ENCODE data around the gene C1QB. TPM values are rescaled to one million over a fixed set of nuclear protein-coding genes. Genes with fewer than 3 reads are reported as not detected.
A peak's percentile ranks its signal among the peaks of the same experiment; 100 is the strongest.

The C1QB gene
- polyA plus RNA-seq, 3 donors: 3.9 to 15.4 (median 6.4) TPM

DNA sequence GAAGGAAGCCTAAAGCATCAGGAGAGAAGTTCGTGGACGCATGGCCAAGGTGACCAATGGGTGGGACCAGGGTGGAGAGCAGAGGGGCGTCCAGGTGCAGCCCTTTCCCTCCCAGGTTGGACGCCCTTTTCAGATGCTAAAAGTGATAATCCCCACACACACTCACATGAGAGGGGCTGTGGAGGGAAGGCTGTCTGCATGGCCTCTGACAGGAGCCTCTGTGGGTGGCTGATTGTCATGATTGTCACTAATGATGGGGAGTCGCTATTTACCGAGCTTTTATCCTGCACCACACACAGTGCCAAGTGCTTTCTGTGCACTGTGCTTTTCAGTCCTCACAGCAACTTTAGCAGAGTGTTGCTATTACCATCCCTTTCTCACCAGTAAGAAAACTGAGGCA is 43.7 kb upstream of the C1QB start:
- H3K9me3 Mint-ChIP-seq: no peaks in the 10 kb centered on the region
- no peaks in the 10 kb centered on the region for H4K20me1 ChIP-seq (ENCODE audit: insufficient read depth, low read length)
- no peaks in the 10 kb centered on the region for H3K79me2 ChIP-seq (ENCODE audit: insufficient read depth, low read length)
- peaks cover 0 to 3% of the 10 kb centered on the region in 2 donors for H3K27me3 ChIP-seq (ENCODE audit: control insufficient read depth in 2 of 2, insufficient read depth in 2 of 2, low read length in 2 of 2)
- no peaks in the 10 kb centered on the region for H3K36me3 ChIP-seq (replicated peaks in 1 of 2; ENCODE audit: control insufficient read depth in 1 of 2, insufficient read depth in 2 of 2, low read length in 2 of 2)
- H3K4me3 ChIP-seq (replicated peaks in 1 of 3; ENCODE audit: low read depth in 2 of 3, low read length in 3 of 3): no peak overlapping the region
- no peak for DNase-seq
- no peaks in the 10 kb centered on the region for H3K4me1 Mint-ChIP-seq
- H3K9ac ChIP-seq (ENCODE audit: insufficient read depth, low read length, poor library complexity, severe bottlenecking): no peak overlapping the region
- H3K36me3 Mint-ChIP-seq: no peaks in the 10 kb centered on the region
- no peak overlapping the region for H3K27ac ChIP-seq (ENCODE audit: low read depth in 1 of 2, low read length in 2 of 2)
- no peak overlapping the region for H3K4me3 Mint-ChIP-seq
- H3K27me3 Mint-ChIP-seq (ENCODE audit: low read depth in 3 of 3): peaks cover 13 to 28% (median 23%) of the 10 kb centered on the region in 3 donors
- intact Hi-C loops (cut with micrococcal nuclease): no loop called here
- H2AFZ ChIP-seq (ENCODE audit: insufficient read depth, low read depth, low read length, poor library complexity, severe bottlenecking): no peak overlapping the region
- TF ChIP-seq, protein P1, sequence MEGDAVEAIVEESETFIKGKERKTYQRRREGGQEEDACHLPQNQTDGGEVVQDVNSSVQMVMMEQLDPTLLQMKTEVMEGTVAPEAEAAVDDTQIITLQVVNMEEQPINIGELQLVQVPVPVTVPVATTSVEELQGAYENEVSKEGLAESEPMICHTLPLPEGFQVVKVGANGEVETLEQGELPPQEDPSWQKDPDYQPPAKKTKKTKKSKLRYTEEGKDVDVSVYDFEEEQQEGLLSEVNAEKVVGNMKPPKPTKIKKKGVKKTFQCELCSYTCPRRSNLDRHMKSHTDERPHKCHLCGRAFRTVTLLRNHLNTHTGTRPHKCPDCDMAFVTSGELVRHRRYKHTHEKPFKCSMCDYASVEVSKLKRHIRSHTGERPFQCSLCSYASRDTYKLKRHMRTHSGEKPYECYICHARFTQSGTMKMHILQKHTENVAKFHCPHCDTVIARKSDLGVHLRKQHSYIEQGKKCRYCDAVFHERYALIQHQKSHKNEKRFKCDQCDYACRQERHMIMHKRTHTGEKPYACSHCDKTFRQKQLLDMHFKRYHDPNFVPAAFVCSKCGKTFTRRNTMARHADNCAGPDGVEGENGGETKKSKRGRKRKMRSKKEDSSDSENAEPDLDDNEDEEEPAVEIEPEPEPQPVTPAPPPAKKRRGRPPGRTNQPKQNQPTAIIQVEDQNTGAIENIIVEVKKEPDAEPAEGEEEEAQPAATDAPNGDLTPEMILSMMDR (IDR thresholded peaks at IDR 0.05): no peak
- no peak overlapping the region for H3K4me2 ChIP-seq (replicated peaks; ENCODE audit: extremely low read depth, low read length, poor library complexity, severe bottlenecking)
- peak overlapping the region in 1 of 7 donors; percentile 25 for H3K27ac Mint-ChIP-seq
- H3K4me1 ChIP-seq (ENCODE audit: control insufficient read depth in 1 of 2, insufficient read depth in 2 of 2, low read length in 2 of 2): no peaks in the 10 kb centered on the region
- 40% methylated on average over 3 of the region's 6 CpGs for WGBS (ENCODE audit: insufficient coverage)
- no peaks in the 10 kb centered on the region for H3K9me3 ChIP-seq (replicated peaks in 1 of 2; ENCODE audit: control insufficient read depth in 1 of 2, insufficient read depth in 1 of 2, low read length in 2 of 2)

DNA sequence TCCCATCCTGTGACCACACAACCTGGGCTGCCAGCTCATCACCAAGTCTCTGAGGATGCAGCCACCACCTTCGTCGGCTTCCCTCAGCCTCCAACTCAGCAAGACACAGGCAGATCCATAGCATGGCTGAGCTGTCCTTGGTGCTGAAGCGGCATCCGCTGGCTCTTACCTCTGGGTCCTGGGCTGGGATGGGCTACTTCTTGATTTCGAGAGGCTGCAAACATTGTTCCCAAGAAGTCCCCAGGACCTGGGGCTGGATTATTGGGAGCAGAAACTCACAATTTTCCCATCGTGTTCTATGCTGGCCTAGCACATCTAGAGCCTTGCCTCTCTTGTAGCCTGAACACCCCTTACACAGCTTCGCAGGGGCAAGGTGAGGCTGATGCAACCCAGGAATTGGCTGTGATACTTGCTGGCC is 41.5 kb upstream of the C1QB start:
- Histone ChIP-seq H3K4me3 (replicated peaks in 1 of 3; ENCODE audit: low read depth in 2 of 3, low read length in 3 of 3) (no peak overlapping the region), H3K4me2 (replicated peaks; ENCODE audit: extremely low read depth, low read length, poor library complexity, severe bottlenecking) (no peak overlapping the region), H3K79me2 (ENCODE audit: insufficient read depth, low read length) (no peaks in the 10 kb centered on the region), H2AFZ (ENCODE audit: insufficient read depth, low read depth, low read length, poor library complexity, severe bottlenecking) (no peak overlapping the region), H4K20me1 (ENCODE audit: insufficient read depth, low read length) (no peaks in the 10 kb centered on the region), H3K27ac (ENCODE audit: low read depth in 1 of 2, low read length in 2 of 2) (no peak overlapping the region), H3K9ac (ENCODE audit: insufficient read depth, low read length, poor library complexity, severe bottlenecking) (no peak overlapping the region), H3K36me3 (replicated peaks in 1 of 2; ENCODE audit: control insufficient read depth in 1 of 2, insufficient read depth in 2 of 2, low read length in 2 of 2) (no peaks in the 10 kb centered on the region), H3K4me1 (ENCODE audit: control insufficient read depth in 1 of 2, insufficient read depth in 2 of 2, low read length in 2 of 2) (no peaks in the 10 kb centered on the region), H3K9me3 (replicated peaks in 1 of 2; ENCODE audit: control insufficient read depth in 1 of 2, insufficient read depth in 1 of 2, low read length in 2 of 2) (no peaks in the 10 kb centered on the region), H3K27me3 (ENCODE audit: control insufficient read depth in 2 of 2, insufficient read depth in 2 of 2, low read length in 2 of 2) (no peaks in the 10 kb centered on the region)
- Mint-ChIP-seq H3K4me1 (no peaks in the 10 kb centered on the region), H3K27me3 (ENCODE audit: low read depth in 3 of 3) (peaks cover 13 to 25% (median 18%) of the 10 kb centered on the region in 3 donors), H3K9me3 (no peaks in the 10 kb centered on the region), H3K4me3 (no peak overlapping the region), H3K27ac (no peak overlapping the region), H3K36me3 (no peaks in the 10 kb centered on the region)
- intact Hi-C loops (cut with micrococcal nuclease): no loop called here
- 8% methylated on average over 4 of the region's 7 CpGs for WGBS (ENCODE audit: insufficient coverage)
- no peak for DNase-seq
- TF ChIP-seq, protein P1 (IDR thresholded peaks at IDR 0.05): no peak
